Lower leg skin (tissue), 3 donors: ENCODE measurements around the gene RHOF.

Experiments used
- CTCF ChIP-seq, 3 donors: fragments of 450-650 bp; IDR thresholded peaks; one replicate each; pipeline ENCODE4 v1.5.1; 2016; ENCODE audit warnings: antibody characterized with exemption in 3 of 3, mild to moderate bottlenecking in 3 of 3, moderate library complexity in 2 of 3
- POLR2A ChIP-seq, 2 donors: fragments of 450-650 bp; IDR thresholded peaks; one replicate each; pipeline ENCODE4 v1.6.1; 2016 to 2017; ENCODE audit warnings: antibody characterized with exemption in 2 of 2, mild to moderate bottlenecking in 1 of 2, moderate library complexity in 1 of 2

DNA sequence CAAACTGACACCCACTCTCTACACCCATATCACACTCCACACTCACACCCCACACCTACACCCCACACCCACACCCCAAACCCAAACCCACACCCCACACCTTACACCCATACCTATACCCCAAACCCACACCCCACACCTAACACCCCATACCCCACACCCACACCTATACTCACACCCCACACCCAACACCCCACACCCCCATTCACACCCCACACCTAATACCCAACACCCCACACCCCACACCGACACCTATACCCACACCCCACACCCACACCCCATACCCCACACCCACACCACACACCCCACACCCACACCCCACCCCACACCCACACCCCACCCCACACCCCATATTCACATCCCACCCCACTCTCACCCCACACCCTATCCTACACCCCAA lies 42.5 kb downstream of the RHOF start:
- TF ChIP-seq POLR2A (IDR thresholded peaks at IDR 0.05): no peak
- no peak for TF ChIP-seq CTCF (IDR thresholded peaks at IDR 0.05)
